Fibroblast of villous mesenchyme (primary cell): Measurements from ENCODE around the gene KSR2. TPM values are rescaled to one million over a fixed set of nuclear protein-coding genes. Genes with fewer than 3 reads are reported as not detected.

Experiments
- DNase-seq: peaks from one replicate; pipeline ENCODE4 v3.0.0-alpha.2; 2010; ENCODE audit warnings: low read depth
- H3K4me3 ChIP-seq: 2 replicates; pipeline ENCODE4 v1.5.1; 2011; ENCODE audit warnings: low read depth, mild to moderate bottlenecking, low read length
- total RNA-seq: library from RNA; depleted of rRNA; stranded (reverse); fragments of >200 nt; gene quantifications from 2 replicates; pipeline ENCODE4 v1.2.3, GENCODE V29; 2012
- TF ChIP-seq, protein P1 (sequence below): IDR thresholded peaks from 2 replicates; pipeline ENCODE4 v1.5.1; 2012; ENCODE audit warnings: low read depth, mild to moderate bottlenecking, low read length; ENCODE audit not compliant: insufficient read depth

Gene KSR2
- total RNA-seq, 1 donor: not detected

GRCh38 chr12:117486840-117487659 is 481.7 kb downstream of the KSR2 start:
- TF ChIP-seq, protein P1, sequence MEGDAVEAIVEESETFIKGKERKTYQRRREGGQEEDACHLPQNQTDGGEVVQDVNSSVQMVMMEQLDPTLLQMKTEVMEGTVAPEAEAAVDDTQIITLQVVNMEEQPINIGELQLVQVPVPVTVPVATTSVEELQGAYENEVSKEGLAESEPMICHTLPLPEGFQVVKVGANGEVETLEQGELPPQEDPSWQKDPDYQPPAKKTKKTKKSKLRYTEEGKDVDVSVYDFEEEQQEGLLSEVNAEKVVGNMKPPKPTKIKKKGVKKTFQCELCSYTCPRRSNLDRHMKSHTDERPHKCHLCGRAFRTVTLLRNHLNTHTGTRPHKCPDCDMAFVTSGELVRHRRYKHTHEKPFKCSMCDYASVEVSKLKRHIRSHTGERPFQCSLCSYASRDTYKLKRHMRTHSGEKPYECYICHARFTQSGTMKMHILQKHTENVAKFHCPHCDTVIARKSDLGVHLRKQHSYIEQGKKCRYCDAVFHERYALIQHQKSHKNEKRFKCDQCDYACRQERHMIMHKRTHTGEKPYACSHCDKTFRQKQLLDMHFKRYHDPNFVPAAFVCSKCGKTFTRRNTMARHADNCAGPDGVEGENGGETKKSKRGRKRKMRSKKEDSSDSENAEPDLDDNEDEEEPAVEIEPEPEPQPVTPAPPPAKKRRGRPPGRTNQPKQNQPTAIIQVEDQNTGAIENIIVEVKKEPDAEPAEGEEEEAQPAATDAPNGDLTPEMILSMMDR: no peak
- DNase-seq: peak; percentile 0

DNA sequence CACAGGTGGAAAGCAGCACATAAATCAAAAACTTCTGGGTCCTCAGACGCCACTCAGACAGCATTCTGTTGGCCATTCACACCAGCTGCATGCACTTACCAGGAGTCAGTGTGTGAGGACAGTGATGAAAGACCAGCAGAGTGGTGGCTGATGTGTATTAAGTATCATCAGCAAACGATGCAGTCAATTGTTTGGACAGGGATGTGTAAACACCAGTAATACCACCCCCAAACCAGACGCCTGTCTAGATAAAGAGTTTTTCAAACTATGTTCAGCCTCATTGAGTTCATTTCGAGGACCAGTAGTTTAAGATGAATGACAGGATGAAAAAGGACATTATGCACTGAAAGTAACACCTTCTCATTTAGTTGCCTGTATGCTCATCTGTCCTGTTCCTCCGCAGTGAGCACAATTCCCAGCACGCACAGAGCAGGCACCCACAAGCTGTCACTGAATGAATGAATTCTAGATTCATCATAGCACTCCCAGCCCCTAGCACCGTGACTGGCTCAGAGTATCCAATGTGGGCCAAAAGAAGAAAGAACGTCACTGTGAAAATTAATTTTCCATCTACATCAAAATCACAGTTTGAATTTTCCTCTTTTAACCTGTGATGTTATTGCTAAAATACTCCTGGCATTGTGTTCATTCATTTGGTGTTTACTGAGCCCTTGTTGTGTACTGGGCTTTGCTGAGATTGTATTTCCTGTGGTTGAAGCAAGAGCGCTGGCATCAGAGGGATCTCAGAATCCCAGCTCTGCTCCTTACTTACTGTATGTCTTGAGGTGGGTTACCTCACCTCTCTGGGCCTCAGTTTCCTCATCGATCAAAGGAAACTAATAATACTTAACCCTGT is 482.6 kb downstream of the KSR2 start:
- no peak overlapping the region for H3K4me3 ChIP-seq
- TF ChIP-seq, protein P1: no peak
- DNase-seq: no peak

More at GRCh38 chr12:117486840-117487659, 481.7 kb downstream of the KSR2 start:
- no peak overlapping the region for H3K4me3 ChIP-seq

GRCh38 chr12:117484901-117485300 is 483.9 kb downstream of the KSR2 start:
- H3K4me3 ChIP-seq: no peak overlapping the region
- TF ChIP-seq, protein P1: no peak
- no peak for DNase-seq

DNA sequence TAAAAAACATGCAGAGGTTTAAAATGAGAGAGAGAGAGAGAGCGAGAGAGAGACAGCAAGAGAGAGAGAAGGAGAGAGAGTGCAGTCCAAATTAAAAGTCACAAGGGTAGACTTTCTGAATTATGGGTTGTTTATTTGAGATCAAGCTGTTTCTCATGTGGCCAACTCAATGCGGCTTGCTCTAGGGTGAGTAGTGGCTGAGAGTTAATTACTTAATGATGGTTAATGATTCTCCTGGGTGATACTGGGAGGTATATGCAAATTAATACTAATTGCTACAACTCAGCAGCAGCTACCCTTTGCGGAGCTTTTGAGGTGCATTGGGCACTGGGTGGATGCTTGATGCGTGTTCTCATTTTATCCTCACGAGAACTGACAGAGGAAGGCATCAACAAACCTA is 485.3 kb downstream of the KSR2 start:
- TF ChIP-seq, protein P1: no peak
- H3K4me3 ChIP-seq: no peak overlapping the region
- no peak for DNase-seq

GRCh38 chr12:117481470-117481869 is 487.3 kb downstream of the KSR2 start:
- no peak overlapping the region for H3K4me3 ChIP-seq
- DNase-seq: no peak
- TF ChIP-seq, protein P1: no peak

GRCh38 chr12:117476341-117476740 is 492.4 kb downstream of the KSR2 start:
- DNase-seq: no peak
- TF ChIP-seq, protein P1: no peak
- no peak overlapping the region for H3K4me3 ChIP-seq
